ENCODE measurements around the gene BRD4.
A peak's percentile ranks its signal among the peaks of the same experiment; 100 is the strongest.

The BRD4 gene

DNA sequence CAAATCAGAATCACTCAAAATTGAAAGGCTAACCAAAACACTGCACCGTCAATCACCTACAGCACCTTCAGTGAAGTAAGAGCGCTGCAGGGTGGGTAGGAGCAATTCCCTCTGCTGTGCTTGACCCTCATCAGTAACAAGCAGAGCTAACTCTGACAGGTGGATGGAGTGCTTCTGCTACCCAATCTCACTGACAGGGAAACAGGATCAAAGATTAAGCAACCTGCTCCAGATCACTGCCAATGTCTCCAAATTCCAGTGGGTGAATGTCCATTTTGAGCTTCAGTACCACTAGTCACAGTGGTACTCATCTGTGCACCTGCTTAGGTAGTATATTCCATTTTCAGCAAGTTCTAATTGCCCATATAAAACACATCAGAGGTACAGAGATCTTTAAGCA, 25.2 kb downstream of the BRD4 start:
- DNase-seq, result no peak

DNA sequence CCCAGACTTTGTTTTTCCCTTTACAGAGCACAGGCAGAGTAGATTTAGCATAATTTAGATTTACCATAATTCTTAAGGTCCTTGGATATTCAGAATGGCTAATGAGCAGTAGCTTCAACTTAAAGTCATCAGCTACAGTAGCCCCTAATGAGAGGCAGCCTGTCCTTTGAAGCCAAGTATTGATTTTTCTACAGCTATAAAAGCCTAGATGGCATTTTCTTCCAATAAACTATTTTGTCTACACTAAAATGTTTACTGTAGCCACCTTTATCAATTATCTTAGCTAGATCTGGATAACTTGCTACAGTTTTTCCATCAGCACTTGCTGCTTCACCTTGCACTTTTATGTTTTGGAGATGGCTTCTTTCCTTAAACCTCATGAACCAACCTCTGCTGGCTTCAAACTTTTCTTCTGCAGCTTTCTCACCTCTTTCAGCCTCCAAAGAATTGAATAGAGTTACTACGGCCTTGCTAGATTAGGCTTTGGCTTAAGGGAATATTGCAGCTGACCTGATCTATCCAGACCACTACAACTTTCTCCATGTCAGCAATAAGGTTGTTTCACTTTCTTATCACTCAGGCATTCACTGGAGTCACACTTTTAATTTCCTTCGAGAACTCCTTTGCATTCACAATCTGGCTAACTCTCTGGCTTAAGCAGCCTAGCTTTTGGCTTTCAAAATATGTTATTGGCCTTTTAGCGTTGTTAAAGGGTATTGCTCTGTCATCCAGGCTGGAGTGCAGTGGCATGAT, 26.6 kb downstream of the BRD4 start:
- DNase-seq, result no peak

DNA sequence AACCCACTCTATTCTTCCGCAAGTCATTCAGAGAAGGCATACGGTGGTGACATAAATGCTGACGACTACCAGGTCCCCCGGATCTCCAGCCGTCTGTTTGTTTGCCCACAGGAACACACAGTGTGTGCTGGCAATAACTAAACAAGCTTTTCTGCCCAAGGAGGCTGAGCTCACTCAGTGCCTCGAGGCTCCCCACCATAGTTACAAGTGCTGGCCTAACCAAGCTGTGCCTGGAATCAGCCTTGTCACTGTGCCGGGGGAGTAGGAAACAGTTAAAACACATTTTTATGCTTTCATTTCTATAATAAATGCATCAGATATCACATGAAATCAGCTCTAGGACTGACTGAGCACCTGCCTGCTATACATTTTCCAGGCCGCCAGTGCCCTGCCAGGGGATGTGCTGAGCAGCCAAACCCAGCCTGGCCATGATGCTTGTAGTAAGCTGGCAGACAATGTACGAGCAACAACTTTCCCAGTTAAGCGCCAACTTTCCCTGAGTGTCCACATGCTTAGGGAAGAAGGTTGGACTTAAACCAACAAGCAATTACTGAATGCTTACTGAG, 28.1 kb downstream of the BRD4 start:
- no peak for DNase-seq

DNA sequence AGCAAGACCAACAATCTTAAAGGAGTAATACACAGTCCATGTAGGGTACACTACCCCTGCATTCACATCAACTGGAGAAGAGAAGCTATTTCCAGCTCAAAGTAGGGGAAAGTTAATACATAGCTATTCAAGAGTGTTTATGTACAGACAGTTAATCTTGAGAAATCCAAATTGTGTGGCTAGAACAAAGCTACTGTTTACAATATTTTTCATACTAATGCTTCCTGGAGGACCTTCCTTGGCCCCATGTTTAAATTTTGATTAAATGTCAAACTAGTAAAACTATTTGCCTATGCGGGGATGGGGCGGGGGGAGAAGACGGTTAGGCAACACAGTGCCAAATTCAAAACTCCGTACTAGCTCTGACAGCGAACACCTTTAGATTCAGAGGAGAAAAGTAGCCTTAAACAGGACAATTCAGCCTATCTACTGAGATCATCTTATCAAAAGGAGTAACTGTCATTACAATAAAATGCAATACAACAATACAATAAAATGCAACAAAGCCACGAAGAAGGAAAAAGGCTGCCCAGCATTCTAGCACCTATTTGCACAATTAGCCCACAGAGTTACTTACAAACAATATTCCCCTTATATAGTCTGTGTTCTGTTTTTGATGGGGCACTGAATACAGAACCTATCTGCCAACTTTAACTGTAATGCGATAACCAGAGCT, 29.1 kb downstream of the BRD4 start:
- no peak for DNase-seq

DNA sequence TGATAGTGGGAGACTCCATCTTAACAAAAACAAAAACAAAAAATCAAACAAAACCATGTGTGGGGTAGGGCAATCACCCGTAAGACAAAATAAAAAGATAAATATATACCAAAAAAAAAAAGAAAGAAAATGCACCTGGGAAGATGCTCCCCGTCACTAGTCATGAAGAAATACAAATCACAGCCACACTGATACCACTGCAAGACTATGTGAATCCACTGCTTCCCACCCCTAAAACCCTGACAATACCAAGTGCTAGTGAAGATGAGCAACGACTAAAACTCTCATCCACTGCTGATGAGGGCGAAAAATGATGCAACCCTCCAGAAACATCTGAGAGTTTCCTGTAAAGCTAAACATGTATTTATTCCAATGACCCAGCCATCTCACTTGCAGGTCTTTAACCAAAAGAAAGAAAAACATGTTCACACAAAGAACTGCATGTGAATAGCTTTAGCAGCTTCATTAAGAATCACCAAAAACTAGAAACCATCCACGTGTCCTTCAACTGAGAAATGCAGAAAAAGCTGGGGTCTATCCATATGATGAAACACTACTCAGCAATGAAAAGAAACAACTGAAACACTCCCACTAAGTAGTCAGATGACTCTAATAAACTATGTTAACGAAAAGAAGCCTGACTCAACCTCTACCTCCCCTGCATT, 31.7 kb downstream of the BRD4 start:
- no peak for DNase-seq

DNA sequence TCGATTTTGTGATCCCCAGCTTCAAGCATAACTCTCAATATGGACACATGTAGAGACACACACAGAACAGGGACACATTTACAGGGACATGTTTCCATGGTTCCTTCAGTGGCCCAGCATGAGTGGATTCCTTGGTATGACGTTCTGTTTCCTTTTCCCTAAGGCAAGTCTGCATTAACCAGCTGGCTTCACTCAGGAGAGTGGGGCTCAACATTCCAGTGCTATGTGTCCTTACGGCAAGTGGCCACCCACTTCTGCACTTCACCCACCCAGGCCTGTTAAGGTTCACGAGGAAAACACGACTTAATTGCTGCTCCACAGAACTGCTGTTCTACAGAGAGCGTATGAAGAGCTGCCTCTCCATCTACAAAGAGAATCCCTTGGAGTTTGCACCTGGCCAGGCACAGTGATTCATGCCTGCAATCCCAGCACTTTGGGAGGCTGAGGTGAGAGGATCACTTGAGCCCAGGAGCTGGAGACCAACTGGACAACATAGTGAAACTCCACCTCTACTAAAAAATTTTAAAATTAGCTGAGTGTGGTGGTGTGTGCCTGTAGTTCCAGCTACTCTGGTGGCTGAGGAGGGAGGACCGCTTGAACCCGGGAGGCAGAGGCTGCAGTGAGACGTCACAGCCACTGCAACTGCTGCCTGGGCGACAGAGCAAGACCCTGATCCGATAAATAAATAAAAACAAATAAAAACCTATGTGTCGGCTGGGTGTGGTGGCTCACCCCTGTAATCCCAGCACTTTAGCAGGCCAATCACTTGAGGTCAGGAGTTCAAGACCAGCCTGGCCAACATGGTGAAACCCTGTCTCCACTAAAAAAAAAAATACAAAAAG, 32.5 kb downstream of the BRD4 start:
- DNase-seq, result no peak

DNA sequence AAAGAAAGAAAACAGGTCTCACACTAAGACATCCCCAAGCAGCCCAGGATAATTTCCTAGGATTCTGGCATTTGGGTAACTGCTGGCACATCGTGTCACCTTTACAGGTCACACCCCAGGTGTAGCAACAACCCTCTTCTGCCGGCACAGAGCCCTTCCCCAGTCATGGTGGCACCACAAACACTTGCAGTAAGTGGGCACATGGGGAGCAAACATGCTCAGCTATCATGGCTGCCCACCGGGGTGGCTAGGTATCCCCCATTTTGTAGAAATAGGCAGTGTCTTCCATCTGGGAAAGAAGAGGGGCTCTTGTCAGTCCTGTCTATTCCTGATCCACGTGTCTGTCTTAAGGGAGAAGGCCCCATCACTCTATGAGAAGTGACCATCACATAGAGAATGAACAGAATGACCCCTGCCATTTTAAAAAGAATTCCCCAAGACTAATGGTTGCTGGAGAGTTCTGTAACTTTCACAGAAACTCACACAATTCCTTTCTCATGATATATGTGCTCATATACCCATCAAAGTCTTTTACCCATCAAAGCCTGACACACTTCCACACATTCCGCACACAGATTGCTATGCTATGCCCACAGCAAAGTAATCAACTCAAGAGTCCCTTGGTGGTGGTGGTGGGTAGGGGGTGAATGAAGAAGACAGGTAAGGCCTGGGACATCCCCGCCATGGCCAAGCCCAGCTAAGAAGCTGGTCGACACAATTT, 33.3 kb downstream of the BRD4 start:
- DNase-seq, result no peak

DNA sequence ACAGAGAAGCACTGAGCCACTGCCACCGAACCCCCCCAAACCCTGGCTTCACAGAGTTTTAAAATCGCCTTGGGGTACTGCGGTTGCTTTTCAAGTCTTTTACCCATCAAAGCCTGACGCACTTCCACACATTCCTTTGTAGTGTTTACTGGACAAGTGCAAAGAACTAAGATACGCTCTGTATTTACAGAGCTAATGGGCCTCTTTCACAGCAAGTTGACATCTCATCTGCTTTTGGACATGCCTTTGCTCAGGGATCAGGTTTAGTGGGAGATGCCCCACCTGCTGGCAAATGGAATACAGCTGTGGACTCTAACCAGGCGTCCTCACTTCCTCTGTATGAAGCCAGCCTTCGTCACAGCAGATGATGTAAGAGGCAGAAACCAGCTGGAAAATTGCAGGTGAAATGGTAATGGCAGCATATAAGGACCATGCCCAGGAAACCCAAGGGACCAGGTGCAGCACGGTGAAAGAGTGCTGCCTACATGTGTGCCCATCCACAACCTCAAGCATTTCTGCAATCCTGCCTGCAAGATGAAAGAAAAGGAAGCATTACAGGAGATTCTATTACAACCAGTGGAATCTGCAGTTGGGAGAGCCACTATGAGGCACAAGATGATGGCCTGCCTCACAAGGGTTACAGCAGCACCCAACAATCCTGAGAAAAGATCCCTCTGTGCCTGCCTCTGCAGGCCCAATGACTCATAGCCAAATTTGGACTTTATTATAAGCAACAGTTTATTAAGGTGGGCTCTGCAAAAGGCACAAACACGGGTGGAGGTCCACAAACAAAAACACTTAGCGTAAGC, 34.7 kb downstream of the BRD4 start:
- DNase-seq, result peak in 4 of 6 experiments; percentile 31 to 57 (median 34)

DNA sequence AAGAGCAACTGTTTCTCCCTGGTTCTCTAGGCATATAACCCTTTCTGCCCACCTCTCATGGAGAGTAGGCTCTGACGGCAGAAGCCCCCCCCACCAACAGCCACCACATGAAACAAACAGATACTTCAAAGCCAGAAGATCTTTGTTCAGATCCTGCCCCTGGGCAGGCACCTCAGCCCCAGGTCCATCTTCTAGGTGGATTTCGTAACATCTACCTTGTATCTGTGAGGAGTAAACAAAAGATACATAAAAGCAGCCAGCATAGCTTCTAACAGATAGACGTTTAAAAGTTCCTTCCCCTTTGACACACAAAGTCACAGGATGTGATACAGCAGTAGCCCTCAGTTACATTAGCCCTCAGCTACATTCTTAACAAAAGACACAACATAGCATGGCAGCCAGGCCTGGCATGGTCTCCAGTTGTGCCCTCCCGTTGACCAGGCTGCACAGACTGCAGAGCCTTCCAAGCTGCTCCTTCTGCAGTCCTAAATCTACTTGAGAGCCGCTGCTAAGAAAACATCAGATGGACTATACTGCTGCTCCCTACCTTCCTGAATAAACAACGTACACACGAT, 35.4 kb downstream of the BRD4 start:
- peak in 4 of 6 experiments; percentile 11 to 57 (median 26) for DNase-seq

DNA sequence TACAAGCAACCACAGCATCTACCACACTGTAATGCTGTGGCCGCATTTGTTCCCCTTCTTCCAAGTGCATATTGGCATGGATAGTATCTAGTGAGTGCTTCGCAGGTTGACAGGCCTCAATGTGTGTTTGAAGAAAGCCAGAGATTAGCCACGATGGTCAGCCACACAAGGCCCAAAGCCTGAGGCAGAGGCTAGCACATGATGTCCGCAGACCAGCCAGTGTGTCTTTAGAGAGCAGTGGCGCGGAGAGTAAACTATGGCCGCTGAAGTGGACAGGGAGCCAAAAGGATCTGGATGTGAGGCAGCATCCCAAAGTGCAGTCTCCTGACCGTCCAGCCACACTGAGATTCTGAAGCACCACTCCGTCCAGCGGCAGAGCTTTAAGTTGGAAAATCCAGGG, 36.0 kb downstream of the BRD4 start:
- no peak for DNase-seq

DNA sequence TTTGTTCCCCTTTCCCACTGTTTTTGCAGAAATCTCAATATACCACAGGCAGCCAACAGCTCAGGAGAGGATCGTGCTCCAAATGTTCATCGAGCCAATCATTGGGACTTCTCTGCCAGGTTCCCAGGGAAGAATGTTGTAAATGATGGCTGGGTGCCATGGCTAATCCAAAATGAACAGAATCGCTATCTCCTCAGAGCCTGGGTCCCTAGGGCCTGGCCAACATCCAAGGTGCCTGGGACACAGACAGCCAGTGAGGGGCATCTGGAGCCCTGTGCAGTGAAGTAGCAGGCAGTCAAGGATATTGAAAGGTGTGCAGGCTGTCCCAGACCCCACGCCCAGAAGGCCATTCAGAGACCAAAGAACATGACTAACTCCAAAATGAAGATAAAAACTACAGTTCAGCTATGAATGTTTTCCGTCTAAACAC, 37.8 kb downstream of the BRD4 start:
- no peak for DNase-seq

DNA sequence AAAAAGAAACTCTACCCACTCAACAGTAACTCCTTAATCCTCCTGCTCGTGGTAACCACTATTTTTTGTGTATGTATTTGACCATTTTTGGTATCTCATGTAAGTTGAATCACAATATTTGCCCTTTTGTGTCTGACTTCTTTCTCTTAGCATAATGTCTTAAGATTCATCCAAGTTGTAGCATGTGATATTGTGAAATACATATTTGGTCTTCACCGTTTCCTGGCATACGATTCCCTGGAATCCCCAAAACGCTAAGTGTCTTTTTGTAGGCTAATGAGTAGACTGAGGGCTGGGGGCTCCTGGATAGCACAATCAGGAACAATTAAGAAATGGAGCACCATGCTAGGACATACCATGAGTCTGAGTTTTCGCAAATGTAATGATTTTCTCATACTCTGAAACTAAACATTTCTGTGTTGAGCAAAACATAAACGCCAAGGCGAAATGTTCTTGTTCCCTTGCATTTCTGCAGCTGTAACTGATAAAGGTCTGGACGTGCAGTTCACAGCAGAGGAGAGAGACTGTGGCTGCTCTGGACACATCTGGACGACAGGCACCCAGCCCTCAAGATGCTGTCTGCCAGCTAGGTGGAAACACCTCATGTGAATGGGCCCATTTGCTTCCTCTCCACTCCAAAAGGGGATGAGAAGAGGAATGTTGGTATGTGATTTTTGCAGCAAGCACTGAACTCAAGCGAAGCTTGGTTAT, 38.4 kb downstream of the BRD4 start:
- DNase-seq, result no peak

DNA sequence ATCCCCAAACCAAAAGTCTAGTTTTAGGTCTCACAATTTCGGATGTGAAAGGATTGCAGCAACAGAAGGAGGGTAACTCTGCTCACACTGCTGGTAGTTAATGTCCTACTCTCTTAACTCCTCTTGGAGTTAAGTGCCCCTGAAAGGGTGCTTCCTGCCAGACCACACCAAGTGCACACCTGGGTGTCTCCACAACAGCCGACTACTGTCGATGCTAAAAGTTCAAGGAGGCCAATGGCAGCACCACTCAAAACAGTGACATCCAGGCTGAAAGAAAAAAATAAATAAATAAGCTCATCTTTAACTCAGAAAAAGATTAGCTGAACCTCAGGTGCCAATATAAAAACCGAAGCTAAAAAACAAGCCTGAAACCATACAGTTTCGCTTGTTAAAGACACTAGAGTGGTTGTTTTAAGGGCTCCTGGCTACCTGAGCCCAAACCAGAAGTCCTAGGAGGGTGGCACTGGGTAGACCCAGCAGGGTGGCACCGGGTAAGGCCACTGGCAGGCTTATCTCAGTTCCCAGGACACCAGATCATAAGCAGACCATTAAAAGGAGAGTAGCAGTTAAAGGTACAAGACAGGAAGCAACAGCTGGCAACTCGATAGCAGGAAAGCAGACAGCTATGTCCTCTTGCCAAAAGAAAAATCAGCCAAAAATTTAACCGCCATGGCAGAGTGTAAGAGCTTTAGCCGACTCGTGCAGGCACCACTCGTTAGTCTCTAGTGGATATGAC, 39.3 kb downstream of the BRD4 start:
- peak in 2 of 6 experiments; percentile 17 to 19 for DNase-seq

DNA sequence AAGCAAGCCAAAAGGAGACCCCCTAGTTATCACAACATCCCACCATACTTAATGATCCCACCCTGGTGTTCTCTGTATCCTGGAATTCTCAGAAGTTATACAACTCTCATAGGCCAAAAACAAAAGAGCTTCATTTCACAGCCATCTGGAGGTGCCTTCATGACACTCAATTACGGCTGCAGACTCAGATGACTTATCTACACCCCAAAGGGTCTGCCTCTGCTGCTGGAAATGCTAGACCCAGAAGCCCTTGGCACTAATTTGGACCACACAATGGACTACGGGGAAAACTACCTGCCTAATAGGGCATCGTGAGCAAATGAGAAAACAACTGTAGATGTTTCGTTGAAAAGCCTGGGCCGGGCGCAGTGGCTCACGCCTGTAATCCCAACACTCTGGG, 40.2 kb downstream of the BRD4 start:
- DNase-seq, result no peak

DNA sequence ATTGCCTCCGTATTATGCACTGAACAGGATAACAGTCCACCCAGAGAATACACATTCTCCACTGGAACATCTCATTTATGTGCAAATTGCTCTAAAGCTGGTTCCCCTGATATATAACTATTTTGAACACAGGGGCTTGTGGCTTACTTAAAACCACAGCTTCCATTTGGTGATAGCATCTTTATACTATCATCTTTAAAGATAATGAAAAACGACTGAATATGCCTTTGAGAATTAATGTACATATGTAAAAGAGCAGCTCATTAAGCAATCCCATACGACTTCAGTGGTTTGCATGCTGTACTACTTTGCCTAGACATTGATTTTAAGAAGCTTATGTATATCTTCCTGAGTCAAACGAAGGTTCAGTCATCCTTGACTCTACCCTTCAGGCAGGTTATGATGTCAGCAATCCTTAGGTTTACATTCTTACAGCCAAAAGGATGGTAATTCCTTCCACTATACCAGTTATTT, 40.8 kb downstream of the BRD4 start:
- no peak for DNase-seq

DNA sequence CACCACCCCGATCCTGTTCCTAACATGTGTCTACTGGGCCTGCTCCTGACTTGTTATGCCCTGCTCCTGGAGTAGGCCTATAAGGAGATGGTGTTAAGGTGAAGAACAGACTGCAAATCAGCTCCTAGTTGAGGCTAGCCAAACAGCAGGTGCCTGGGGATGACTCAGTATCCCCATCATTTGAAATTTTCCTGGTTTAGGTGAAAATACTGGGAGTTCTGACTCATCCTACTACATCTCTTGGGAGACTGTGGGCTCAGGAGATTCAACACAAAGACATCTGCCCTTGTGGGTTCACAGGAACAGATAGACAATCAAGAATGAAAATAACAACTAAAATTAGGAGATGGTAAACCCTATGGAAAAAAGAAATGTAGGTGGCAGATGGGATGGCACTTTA, 41.2 kb downstream of the BRD4 start:
- no peak for DNase-seq

DNA sequence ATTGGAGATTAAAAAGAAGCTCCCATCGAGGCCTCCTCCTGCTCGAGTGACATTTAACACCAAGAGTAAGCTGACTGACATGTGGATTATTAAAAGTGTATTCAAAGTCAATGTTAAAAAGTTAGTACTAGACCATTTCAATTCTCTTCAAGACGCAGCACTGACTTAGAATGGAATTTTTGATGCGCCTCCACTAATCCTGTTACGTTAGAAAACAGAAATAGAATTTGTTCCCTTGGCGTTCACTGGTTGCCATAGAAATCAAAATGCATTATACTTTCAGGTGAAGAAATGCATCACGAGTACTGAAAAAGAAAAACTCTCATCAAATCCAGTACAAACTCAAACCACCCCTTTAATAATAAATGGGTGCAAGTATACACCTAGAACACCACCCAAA, 42.2 kb downstream of the BRD4 start:
- DNase-seq, result no peak

DNA sequence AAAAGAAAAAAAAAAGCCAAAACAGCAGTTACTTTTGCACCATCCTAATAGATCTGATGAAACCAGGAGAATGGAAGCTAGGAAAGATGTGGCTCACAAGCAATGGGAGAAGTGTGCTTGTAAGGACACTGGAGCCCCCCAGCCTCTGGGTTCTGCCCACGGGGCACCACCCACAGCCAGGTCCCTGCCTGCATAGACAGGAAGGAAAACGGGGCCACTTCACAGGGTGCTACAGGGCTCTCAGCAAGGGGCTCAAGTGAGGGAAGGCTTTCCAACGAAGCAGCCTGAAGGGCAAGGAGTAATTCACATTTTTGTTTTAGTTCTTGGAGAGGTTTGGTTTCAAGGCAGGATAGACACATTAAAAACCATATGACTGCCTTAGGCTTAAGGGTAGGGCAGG, 42.7 kb downstream of the BRD4 start:
- DNase-seq, result no peak

Data from stimulated activated naive CD4-positive, alpha-beta T cell (primary cell).